Measurements from ENCODE around the gene LIMA1. TPM values are rescaled to one million over a fixed set of nuclear protein-coding genes. Genes with fewer than 3 reads are reported as not detected.

The LIMA1 gene
- total and polyA plus RNA-seq, 9 of the 15 experiments (the other 6 are each of a cell fraction or from before 2014, with no cell fraction given), result 20.2 to 37.8 (median 27.3) TPM

DNA sequence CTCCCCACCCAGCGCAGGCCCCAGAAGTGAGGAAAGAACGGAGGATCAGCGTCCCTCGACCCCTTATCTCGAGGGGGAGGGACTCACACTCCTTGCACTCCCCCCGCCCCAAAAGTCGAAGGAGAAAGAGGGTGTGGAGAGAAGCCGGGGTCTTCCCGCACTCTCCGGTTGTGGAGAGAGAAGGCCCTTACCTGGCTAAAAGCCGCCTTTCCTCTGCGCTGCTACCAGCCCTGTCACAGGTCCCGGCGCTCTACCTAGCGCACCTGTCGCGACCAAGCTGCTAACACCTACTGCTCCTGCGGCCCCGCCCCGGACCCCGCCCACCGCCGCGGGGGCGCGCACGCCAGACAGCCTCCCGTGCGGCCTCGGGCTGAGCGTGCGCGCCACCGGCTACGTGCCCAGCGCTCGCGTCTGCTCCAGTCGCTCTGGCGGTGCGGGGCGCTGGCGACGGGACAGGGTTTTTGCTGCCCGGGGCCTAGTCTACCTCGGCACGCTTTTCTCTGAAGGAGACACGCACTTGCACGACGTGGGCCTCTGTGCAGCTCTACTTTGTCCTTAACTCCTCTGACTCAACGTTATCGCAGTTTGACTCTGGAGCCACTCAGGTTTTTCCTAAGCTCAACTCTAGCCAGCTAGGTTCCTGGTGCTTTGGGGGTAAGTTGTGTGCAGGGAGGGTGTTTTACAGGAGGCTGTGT lies at the start of gene LIMA1 (continued):
- TF ChIP-seq, protein P1, sequence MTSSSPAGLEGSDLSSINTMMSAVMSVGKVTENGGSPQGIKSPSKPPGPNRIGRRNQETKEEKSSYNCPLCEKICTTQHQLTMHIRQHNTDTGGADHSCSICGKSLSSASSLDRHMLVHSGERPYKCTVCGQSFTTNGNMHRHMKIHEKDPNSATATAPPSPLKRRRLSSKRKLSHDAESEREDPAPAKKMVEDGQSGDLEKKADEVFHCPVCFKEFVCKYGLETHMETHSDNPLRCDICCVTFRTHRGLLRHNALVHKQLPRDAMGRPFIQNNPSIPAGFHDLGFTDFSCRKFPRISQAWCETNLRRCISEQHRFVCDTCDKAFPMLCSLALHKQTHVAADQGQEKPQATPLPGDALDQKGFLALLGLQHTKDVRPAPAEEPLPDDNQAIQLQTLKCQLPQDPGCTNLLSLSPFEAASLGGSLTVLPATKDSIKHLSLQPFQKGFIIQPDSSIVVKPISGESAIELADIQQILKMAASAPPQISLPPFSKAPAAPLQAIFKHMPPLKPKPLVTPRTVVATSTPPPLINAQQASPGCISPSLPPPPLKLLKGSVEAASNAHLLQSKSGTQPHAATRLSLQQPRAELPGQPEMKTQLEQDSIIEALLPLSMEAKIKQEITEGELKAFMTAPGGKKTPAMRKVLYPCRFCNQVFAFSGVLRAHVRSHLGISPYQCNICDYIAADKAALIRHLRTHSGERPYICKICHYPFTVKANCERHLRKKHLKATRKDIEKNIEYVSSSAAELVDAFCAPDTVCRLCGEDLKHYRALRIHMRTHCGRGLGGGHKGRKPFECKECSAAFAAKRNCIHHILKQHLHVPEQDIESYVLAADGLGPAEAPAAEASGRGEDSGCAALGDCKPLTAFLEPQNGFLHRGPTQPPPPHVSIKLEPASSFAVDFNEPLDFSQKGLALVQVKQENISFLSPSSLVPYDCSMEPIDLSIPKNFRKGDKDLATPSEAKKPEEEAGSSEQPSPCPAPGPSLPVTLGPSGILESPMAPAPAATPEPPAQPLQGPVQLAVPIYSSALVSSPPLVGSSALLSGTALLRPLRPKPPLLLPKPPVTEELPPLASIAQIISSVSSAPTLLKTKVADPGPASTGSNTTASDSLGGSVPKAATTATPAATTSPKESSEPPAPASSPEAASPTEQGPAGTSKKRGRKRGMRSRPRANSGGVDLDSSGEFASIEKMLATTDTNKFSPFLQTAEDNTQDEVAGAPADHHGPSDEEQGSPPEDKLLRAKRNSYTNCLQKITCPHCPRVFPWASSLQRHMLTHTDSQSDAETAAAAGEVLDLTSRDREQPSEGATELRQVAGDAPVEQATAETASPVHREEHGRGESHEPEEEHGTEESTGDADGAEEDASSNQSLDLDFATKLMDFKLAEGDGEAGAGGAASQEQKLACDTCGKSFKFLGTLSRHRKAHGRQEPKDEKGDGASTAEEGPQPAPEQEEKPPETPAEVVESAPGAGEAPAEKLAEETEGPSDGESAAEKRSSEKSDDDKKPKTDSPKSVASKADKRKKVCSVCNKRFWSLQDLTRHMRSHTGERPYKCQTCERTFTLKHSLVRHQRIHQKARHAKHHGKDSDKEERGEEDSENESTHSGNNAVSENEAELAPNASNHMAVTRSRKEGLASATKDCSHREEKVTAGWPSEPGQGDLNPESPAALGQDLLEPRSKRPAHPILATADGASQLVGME (CRISPR knock-in tag; IDR thresholded peaks at IDR 0.05), result no peak
- no peak for TF ChIP-seq EWSR1 (IDR thresholded peaks at IDR 0.05; ENCODE audit: borderline replicate concordance, low read depth, partially characterized antibody)
- TF ChIP-seq ZNF79 (CRISPR knock-in tag; IDR thresholded peaks at IDR 0.05; ENCODE audit: low read depth), result no peak
- no peak; a peak in 1 of 3 replicates for TF ChIP-seq CBX3 (IDR thresholded peaks at IDR 0.05; ENCODE audit: borderline replicate concordance in 1 of 2, low read length in 2 of 2)
- 0 out of 2 replicates have a peak, but pooled peaks have one; percentile 8 for TF ChIP-seq TEAD4 (IDR thresholded peaks at IDR 0.05; ENCODE audit: low read length)
- TF ChIP-seq TEAD4 (CRISPR knock-in tag; IDR thresholded peaks at IDR 0.05; ENCODE audit: borderline replicate concordance), result no peak
- TF ChIP-seq, protein P2, sequence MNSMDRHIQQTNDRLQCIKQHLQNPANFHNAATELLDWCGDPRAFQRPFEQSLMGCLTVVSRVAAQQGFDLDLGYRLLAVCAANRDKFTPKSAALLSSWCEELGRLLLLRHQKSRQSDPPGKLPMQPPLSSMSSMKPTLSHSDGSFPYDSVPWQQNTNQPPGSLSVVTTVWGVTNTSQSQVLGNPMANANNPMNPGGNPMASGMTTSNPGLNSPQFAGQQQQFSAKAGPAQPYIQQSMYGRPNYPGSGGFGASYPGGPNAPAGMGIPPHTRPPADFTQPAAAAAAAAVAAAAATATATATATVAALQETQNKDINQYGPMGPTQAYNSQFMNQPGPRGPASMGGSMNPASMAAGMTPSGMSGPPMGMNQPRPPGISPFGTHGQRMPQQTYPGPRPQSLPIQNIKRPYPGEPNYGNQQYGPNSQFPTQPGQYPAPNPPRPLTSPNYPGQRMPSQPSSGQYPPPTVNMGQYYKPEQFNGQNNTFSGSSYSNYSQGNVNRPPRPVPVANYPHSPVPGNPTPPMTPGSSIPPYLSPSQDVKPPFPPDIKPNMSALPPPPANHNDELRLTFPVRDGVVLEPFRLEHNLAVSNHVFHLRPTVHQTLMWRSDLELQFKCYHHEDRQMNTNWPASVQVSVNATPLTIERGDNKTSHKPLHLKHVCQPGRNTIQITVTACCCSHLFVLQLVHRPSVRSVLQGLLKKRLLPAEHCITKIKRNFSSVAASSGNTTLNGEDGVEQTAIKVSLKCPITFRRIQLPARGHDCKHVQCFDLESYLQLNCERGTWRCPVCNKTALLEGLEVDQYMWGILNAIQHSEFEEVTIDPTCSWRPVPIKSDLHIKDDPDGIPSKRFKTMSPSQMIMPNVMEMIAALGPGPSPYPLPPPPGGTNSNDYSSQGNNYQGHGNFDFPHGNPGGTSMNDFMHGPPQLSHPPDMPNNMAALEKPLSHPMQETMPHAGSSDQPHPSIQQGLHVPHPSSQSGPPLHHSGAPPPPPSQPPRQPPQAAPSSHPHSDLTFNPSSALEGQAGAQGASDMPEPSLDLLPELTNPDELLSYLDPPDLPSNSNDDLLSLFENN (IDR thresholded peaks at IDR 0.05; ENCODE audit: low read depth in 2 of 2, low read length in 2 of 2), result peak in 1 of 2 experiments; percentile 61; a peak in 1 of 4 replicates
- TF ChIP-seq ASH1L (IDR thresholded peaks at IDR 0.05; ENCODE audit: borderline replicate concordance, low read depth, partially characterized antibody), result no peak
- TF ChIP-seq CAMTA2 (CRISPR knock-in tag; conservative IDR thresholded peaks at IDR 0.05), result no peak
- no peak for TF ChIP-seq TFAM (CRISPR knock-in tag; conservative IDR thresholded peaks at IDR 0.05)
- TF ChIP-seq PML (IDR thresholded peaks at IDR 0.05; ENCODE audit: low read length), result peak; percentile 67; the same call in 1 of the 2 replicates
- TF ChIP-seq SREBF1 (IDR thresholded peaks at IDR 0.05; ENCODE audit: borderline replicate concordance, low read depth, low read length), result no peak
- no peak for TF ChIP-seq ZNF347 (CRISPR knock-in tag; IDR thresholded peaks at IDR 0.05; ENCODE audit: low read depth)
- TF ChIP-seq CBFA2T2 (conservative IDR thresholded peaks at IDR 0.05), result no peak
- TF ChIP-seq ZNF445 (CRISPR knock-in tag; IDR thresholded peaks at IDR 0.05; ENCODE audit: low read depth), result no peak
- peak; percentile 69 for TF ChIP-seq GABPB1 (CRISPR knock-in tag; IDR thresholded peaks at IDR 0.05)
- no peak for TF ChIP-seq COPS2 (conservative IDR thresholded peaks at IDR 0.05)
- no peak for TF ChIP-seq ETV1 (tag; conservative IDR thresholded peaks at IDR 0.05; ENCODE audit: low read depth)
- TF ChIP-seq EP300 (IDR thresholded peaks at IDR 0.05; ENCODE audit: low read length), result no peak
- TF ChIP-seq ZNF551 (CRISPR knock-in tag; IDR thresholded peaks at IDR 0.05), result no peak
